ENCODE data around the gene CTIF. TPM values are rescaled to one million over a fixed set of nuclear protein-coding genes. Genes with fewer than 3 reads are reported as not detected.

The CTIF gene
- total and polyA plus RNA-seq, 2 donors (not counting 1 experiment from before 2014, with no cell fraction given): 27.2 to 28.1 TPM

- no peak overlapping the region for H3K4me3 ChIP-seq (replicated peaks in 1 of 4; ENCODE audit: control extremely low read depth in 1 of 4, insufficient read depth in 1 of 4, low read depth in 3 of 4, low read length in 4 of 4)
- no peak overlapping the region for H3K4me2 ChIP-seq (ENCODE audit: extremely low read depth, insufficient read depth, low read length)
- H3K79me2 ChIP-seq (ENCODE audit: control insufficient read depth, insufficient read depth, low read length): no peaks in the 10 kb centered on the region
- TF ChIP-seq CTCF (conservative IDR thresholded peaks at IDR 0.05 in 1 of 2, IDR thresholded peaks at IDR 0.05 in 1 of 2; ENCODE audit: low read depth in 1 of 2, low read length in 2 of 2): no peak
- TF ChIP-seq EZH2 (IDR thresholded peaks at IDR 0.05; ENCODE audit: low read length, missing control alignments): no peak
- no peaks in the 10 kb centered on the region for H3K36me3 ChIP-seq (ENCODE audit: control insufficient read depth, insufficient read depth, low read length)
- no peaks in the 10 kb centered on the region for H3K27me3 ChIP-seq (ENCODE audit: control insufficient read depth, insufficient read depth, low read length)
- no peak for DNase-seq (ENCODE audit: low read depth in 2 of 2)
- no peaks in the 10 kb centered on the region for H4K20me1 ChIP-seq (ENCODE audit: control insufficient read depth, extremely low read depth, insufficient read depth, low read length)
- H3K27ac ChIP-seq (ENCODE audit: insufficient read depth, low read length): no peak overlapping the region
- H3K4me1 ChIP-seq (ENCODE audit: control insufficient read depth, extremely low read depth, insufficient read depth, low read length): peaks cover 12% of the 10 kb centered on the region
- no peak overlapping the region for H2AFZ ChIP-seq (ENCODE audit: low read length)
- H3K9ac ChIP-seq (ENCODE audit: insufficient read depth, low read length): no peak overlapping the region
- H3K9me3 ChIP-seq (ENCODE audit: control insufficient read depth, insufficient read depth, low read depth, low read length): no peaks in the 10 kb centered on the region
Measured at GRCh38 chr18:48528861-48529260, 10.0 kb upstream of the CTIF start.

- no peak overlapping the region for H3K4me2 ChIP-seq (ENCODE audit: extremely low read depth, insufficient read depth, low read length)
- no peak overlapping the region for H3K27ac ChIP-seq (ENCODE audit: insufficient read depth, low read length)
- TF ChIP-seq CTCF (conservative IDR thresholded peaks at IDR 0.05 in 1 of 2, IDR thresholded peaks at IDR 0.05 in 1 of 2; ENCODE audit: low read depth in 1 of 2, low read length in 2 of 2): no peak
- no peak for TF ChIP-seq EZH2 (IDR thresholded peaks at IDR 0.05; ENCODE audit: low read length, missing control alignments)
- no peaks in the 10 kb centered on the region for H3K36me3 ChIP-seq (ENCODE audit: control insufficient read depth, insufficient read depth, low read length)
- no peak overlapping the region for H2AFZ ChIP-seq (ENCODE audit: low read length)
- DNase-seq (ENCODE audit: low read depth in 2 of 2): peak; percentile 45 to 85
- H3K4me3 ChIP-seq (replicated peaks in 1 of 4; ENCODE audit: control extremely low read depth in 1 of 4, insufficient read depth in 1 of 4, low read depth in 3 of 4, low read length in 4 of 4): no peak overlapping the region
- no peaks in the 10 kb centered on the region for H4K20me1 ChIP-seq (ENCODE audit: control insufficient read depth, extremely low read depth, insufficient read depth, low read length)
- no peaks in the 10 kb centered on the region for H3K27me3 ChIP-seq (ENCODE audit: control insufficient read depth, insufficient read depth, low read length)
- no peaks in the 10 kb centered on the region for H3K79me2 ChIP-seq (ENCODE audit: control insufficient read depth, insufficient read depth, low read length)
- H3K9ac ChIP-seq (ENCODE audit: insufficient read depth, low read length): no peak overlapping the region
- H3K4me1 ChIP-seq (ENCODE audit: control insufficient read depth, extremely low read depth, insufficient read depth, low read length): peaks cover 16% of the 10 kb centered on the region
- H3K9me3 ChIP-seq (ENCODE audit: control insufficient read depth, insufficient read depth, low read depth, low read length): no peaks in the 10 kb centered on the region
Measured at GRCh38 chr18:48529796-48530195, 9.0 kb upstream of the CTIF start.

- no peak overlapping the region for H2AFZ ChIP-seq (ENCODE audit: low read length)
- H3K79me2 ChIP-seq (ENCODE audit: control insufficient read depth, insufficient read depth, low read length): no peaks in the 10 kb centered on the region
- H3K9me3 ChIP-seq (ENCODE audit: control insufficient read depth, insufficient read depth, low read depth, low read length): no peaks in the 10 kb centered on the region
- H4K20me1 ChIP-seq (ENCODE audit: control insufficient read depth, extremely low read depth, insufficient read depth, low read length): no peaks in the 10 kb centered on the region
- H3K9ac ChIP-seq (ENCODE audit: insufficient read depth, low read length): no peak overlapping the region
- no peak overlapping the region for H3K27ac ChIP-seq (ENCODE audit: insufficient read depth, low read length)
- H3K27me3 ChIP-seq (ENCODE audit: control insufficient read depth, insufficient read depth, low read length): no peaks in the 10 kb centered on the region
- DNase-seq (ENCODE audit: low read depth in 2 of 2): no peak
- no peaks in the 10 kb centered on the region for H3K36me3 ChIP-seq (ENCODE audit: control insufficient read depth, insufficient read depth, low read length)
- no peak for TF ChIP-seq CTCF (conservative IDR thresholded peaks at IDR 0.05 in 1 of 2, IDR thresholded peaks at IDR 0.05 in 1 of 2; ENCODE audit: low read depth in 1 of 2, low read length in 2 of 2)
- no peak for TF ChIP-seq EZH2 (IDR thresholded peaks at IDR 0.05; ENCODE audit: low read length, missing control alignments)
- no peak overlapping the region for H3K4me2 ChIP-seq (ENCODE audit: extremely low read depth, insufficient read depth, low read length)
- H3K4me3 ChIP-seq (replicated peaks in 1 of 4; ENCODE audit: control extremely low read depth in 1 of 4, insufficient read depth in 1 of 4, low read depth in 3 of 4, low read length in 4 of 4): no peak overlapping the region
- H3K4me1 ChIP-seq (ENCODE audit: control insufficient read depth, extremely low read depth, insufficient read depth, low read length): peaks cover 16% of the 10 kb centered on the region
Measured at GRCh38 chr18:48530399-48531081, 8.3 kb upstream of the CTIF start.
